Activated T-helper 17 cell treated with anti-CD3 and anti-CD28 coated beads, Interleukin-2, amount 50 U/mL, for 72 hours (primary cell): ENCODE measurements around the gene DNAJB8. TPM values are rescaled to one million over a fixed set of nuclear protein-coding genes. Genes with fewer than 3 reads are reported as not detected.

Source experiments
- ATAC-seq: fragments of 150-1000 bp; cut with Tn5 transposase; replicated peaks from 2 replicates; pipeline ENCODE4 v1.10.0; 2021; ENCODE audit warnings: mild to moderate bottlenecking, moderate library complexity
- H3K27ac Mint-ChIP-seq: one replicate; pipeline ENCODE4 v1.8.0; 2022; ENCODE audit warnings: mixed read lengths
- H3K27me3 Mint-ChIP-seq: one replicate; pipeline ENCODE4 v1.8.0; 2022; ENCODE audit warnings: mixed read lengths
- H3K36me3 Mint-ChIP-seq: one replicate; pipeline ENCODE4 v1.8.0; 2022; ENCODE audit warnings: low read depth, mild to moderate bottlenecking, mixed read lengths
- H3K4me1 Mint-ChIP-seq: one replicate; pipeline ENCODE4 v1.8.0; 2022; ENCODE audit warnings: mixed read lengths
- H3K4me3 Mint-ChIP-seq: one replicate; pipeline ENCODE4 v1.8.0; 2022; ENCODE audit warnings: mild to moderate bottlenecking, mixed read lengths
- H3K9me3 Mint-ChIP-seq: one replicate; pipeline ENCODE4 v1.8.0; 2022; ENCODE audit warnings: mixed read lengths
- total RNA-seq, 2 donors: library from RNA; stranded (reverse); gene quantifications; one replicate each; pipeline ENCODE4 v1.2.3, GENCODE V29; 2022

Gene DNAJB8
- total RNA-seq, 2 donors from 2014 or later: not detected

DNA sequence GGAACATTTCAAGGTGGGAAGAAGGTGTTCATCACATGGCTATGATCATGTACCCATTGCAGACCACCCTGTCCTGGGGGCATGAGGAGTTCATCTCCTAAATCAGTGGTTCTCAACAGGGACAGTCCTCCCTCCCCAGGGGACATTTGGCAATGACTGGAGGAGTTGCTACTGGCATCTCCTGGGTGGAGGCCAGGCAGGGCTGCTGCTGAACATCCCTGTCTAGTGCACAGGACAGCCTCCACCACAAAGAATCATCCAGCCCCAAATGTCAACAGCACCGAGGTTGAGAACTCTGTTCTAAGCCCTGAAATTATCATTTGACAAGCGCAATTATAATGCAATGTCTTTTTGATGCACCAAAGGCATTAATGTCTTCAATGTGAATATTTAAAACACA is 4.4 kb upstream of the DNAJB8 start:
- Mint-ChIP-seq H3K27ac (no peak overlapping the region), H3K36me3 (no peaks in the 10 kb centered on the region), H3K27me3 (peaks cover 24% of the 10 kb centered on the region), H3K4me3 (no peak overlapping the region), H3K4me1 (peaks cover 10% of the 10 kb centered on the region), H3K9me3 (no peaks in the 10 kb centered on the region)
- no peak for ATAC-seq

DNA sequence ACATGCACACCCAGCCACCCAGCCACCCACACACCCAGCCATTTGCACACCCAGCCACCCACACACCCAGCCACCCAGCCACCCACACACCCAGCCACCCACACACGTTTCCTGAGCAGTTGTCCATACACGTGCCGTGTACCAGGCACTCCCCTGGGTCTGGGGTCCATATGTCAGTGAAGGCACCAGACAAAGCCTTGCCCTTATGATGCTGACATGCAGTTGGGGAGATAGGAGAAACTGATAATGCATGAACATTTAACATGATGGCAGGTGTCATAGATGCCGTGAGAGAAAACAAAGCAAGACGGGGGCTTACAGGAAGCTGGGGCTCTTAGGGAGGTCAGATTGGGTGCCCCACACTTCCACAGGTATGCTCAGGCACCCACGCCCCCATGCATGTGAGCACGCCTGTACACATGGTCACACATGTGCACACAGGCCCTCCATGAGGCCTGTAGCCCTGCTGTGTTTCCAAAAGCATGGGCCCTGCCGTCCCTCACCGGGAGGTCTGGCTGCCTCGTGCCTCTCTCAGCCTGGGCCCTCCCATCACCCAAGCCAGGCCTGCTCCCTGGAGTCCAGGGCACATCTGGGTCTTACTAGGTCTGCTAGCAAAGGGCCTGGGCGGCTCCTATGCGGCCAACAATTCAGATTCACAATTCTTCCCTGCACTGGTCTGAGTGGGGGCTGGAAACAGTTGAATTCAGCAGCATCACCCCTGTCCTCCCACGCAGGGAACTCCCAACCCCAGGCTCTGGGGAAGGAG is 3.6 kb upstream of the DNAJB8 start:
- H3K36me3 Mint-ChIP-seq: no peaks in the 10 kb centered on the region
- peaks cover 30% of the 10 kb centered on the region for H3K27me3 Mint-ChIP-seq
- H3K9me3 Mint-ChIP-seq: no peaks in the 10 kb centered on the region
- no peak overlapping the region for H3K27ac Mint-ChIP-seq
- peaks cover 12% of the 10 kb centered on the region for H3K4me1 Mint-ChIP-seq
- H3K4me3 Mint-ChIP-seq: no peak overlapping the region
- no peak for ATAC-seq

DNA sequence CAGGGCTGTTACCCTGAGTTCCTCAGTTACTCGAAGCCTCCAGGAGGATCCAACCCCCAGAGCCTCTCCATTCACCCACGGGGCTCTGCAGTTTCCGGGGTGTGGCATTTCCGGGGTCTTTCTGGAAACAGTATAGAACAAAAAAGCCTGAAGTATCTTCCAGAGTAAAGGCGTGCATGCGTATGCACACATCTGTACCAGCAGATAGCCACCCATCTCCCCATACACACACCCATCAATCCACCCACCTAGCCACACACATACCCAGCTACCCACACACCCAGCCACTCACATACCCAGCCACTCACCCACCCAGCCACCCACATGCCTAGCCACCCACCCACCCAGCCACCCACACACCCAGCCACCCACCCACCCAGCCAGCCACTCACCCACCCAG is 2.9 kb upstream of the DNAJB8 start:
- Mint-ChIP-seq H3K27ac (no peak overlapping the region), H3K27me3 (peaks cover 38% of the 10 kb centered on the region), H3K9me3 (no peaks in the 10 kb centered on the region), H3K4me1 (peaks cover 14% of the 10 kb centered on the region), H3K36me3 (no peaks in the 10 kb centered on the region), H3K4me3 (no peak overlapping the region)
- ATAC-seq: no peak

DNA sequence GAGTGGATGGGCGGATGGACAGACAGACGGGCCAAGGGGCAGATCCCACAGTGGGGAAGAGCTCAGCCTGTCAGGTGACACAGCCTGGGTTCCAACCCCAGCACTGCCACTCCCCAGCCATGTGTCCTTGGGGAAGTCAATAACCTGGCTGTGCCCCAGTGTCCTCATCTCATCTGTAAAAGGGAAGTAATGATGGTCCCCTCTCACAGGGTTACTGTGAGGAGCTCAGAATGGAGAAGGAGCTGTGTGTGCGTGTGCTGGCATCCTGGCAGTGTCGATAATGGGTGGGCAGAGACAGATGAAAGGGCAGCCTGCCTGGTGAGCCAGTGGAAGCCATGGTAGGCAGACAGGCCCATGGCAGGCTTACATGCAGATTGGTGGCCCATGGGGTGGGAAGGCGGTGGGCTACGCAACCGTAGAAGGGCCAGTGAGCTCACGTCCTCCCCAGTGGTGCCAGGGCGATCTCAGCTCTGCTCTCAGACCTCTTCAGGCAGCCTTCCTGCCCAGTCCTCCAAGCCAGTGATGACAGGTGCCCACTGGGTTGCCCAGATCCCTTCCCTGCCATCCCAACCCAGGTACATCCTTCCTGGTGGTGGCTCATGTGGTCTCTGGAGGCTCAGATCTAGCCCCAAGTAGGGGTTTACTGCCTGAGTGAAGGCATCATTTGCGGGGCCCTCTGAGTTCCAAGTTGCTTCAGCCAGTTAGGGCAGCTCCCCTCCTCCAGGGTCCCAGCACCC is 2.3 kb upstream of the DNAJB8 start:
- H3K9me3 Mint-ChIP-seq: no peaks in the 10 kb centered on the region
- H3K36me3 Mint-ChIP-seq: no peaks in the 10 kb centered on the region
- no peak overlapping the region for H3K4me3 Mint-ChIP-seq
- peaks cover 14% of the 10 kb centered on the region for H3K4me1 Mint-ChIP-seq
- no peak overlapping the region for H3K27ac Mint-ChIP-seq
- ATAC-seq: no peak
- H3K27me3 Mint-ChIP-seq: peaks cover 41% of the 10 kb centered on the region

DNA sequence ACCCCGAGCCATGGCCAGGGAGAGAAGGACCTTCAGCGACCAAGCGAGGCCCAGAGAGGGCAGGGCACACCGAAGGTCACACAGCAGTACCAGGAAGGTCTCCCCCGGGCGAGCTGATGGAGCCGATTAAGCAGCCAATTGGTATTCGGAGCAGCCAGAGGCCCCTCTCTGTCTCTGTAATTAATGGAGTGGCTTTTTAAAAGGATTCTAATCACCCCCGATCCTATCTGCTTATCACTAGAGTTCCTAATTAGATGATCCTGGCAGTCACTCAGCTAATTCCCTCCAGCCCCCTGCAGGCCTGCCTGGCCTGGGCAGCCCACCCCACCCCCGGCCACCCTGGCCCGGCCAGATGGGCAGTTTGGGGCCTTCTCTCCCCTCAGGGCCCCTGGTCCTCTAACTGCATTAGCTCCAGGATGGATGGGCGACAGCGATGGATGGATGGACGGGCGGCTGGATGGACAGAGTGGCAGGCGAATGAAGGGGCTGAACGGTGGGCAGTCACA is 1.6 kb upstream of the DNAJB8 start:
- no peak overlapping the region for H3K27ac Mint-ChIP-seq

DNA sequence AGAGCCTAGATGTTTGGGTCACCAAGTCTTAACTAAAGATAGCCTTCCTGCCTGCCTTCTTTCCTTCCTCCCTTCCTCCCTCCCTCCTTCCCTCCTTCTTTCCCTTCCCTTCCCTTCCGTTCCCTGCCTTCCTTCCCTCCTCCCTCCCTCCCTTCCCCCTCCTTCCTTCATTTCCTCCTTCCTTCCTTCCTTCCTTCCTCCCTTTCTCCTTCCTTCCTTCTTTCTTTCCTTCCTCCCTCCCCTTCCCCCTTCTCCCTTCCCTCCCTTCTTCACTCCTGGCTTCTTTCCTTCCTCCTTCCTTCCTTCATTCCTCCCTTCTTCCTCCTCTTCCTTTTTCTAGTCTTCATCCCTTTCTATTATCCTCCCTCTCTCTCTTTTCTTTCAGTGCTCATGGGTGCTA is 2.0 kb downstream of the DNAJB8 start:
- Mint-ChIP-seq H3K36me3 (no peaks in the 10 kb centered on the region), H3K4me3 (no peak overlapping the region), H3K27ac (no peak overlapping the region), H3K9me3 (no peaks in the 10 kb centered on the region), H3K4me1 (peaks cover 14% of the 10 kb centered on the region), H3K27me3 (peaks cover 31% of the 10 kb centered on the region)
- no peak for ATAC-seq

More for the DNA sequence above, 1.6 kb upstream of the DNAJB8 start:
- peaks cover 41% of the 10 kb centered on the region for H3K27me3 Mint-ChIP-seq
- H3K4me3 Mint-ChIP-seq: no peak overlapping the region
- no peaks in the 10 kb centered on the region for H3K9me3 Mint-ChIP-seq
- no peak for ATAC-seq
- peaks cover 14% of the 10 kb centered on the region for H3K4me1 Mint-ChIP-seq
- no peaks in the 10 kb centered on the region for H3K36me3 Mint-ChIP-seq

DNA sequence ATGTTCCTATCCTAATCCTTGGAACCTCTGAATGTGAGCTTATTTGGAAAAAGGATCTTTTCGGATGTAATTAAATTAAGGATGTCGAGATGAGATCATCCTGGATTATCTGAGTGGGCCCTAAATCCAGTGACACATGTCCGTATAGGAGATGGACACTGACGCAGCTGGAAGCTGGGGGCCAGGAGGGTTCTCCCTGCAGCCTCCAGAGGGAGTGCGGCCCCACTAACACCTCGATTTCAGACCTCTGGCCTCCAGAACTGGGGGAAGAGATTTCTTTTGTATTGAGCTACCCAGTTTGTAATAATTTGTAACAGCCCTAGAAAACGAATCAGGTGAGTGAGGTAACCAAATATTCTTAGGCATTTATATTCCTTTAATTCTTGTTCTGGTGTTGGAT is 2.5 kb downstream of the DNAJB8 start:
- H3K27ac Mint-ChIP-seq: no peak overlapping the region
- no peaks in the 10 kb centered on the region for H3K9me3 Mint-ChIP-seq
- H3K27me3 Mint-ChIP-seq: peaks cover 31% of the 10 kb centered on the region
- ATAC-seq: no peak
- H3K4me3 Mint-ChIP-seq: no peak overlapping the region
- no peaks in the 10 kb centered on the region for H3K36me3 Mint-ChIP-seq
- peaks cover 14% of the 10 kb centered on the region for H3K4me1 Mint-ChIP-seq

DNA sequence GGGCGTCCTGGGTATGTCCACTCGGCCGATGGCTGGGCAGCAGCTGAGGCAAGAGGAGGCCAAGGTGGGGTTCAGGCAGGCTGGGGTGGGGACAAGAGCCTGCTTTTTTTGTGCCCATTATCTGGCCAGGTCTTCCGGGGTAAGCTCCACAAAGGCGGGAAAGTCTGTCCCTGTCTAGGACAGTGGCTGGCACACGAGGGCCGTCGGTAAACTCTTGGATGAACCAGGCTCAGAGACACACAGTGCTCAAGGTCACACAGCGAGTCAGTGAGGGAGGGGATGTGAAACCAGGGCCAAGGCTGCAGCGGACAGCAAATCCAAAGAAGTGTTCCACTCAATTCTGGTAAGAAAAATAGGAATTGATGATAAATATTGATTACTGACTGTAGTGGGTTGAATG is 2.9 kb downstream of the DNAJB8 start:
- Mint-ChIP-seq H3K4me3 (no peak overlapping the region), H3K9me3 (no peaks in the 10 kb centered on the region), H3K27ac (no peak overlapping the region), H3K4me1 (peaks cover 14% of the 10 kb centered on the region), H3K36me3 (no peaks in the 10 kb centered on the region), H3K27me3 (peaks cover 31% of the 10 kb centered on the region)
- ATAC-seq: no peak

DNA sequence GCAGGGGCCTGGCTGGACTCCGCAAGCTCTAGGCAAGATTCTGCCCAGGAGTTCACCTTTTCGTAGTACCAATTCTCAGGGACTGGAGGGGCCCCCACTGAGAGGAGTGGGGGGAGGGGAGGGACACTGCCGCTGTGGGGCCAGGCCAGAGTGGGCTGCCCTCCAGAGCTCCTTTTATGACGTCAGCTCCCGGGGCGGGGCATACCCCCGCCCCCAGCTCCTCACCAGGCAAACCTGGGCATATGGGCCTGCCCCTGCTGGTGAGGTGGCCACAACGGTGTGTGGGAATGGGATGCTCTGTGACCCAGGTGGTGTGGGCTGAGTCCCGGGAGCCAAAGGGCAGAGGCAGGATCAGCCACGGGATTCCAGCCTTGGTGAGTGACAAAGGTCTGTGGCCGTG is 3.3 kb downstream of the DNAJB8 start:
- H3K4me3 Mint-ChIP-seq: no peak overlapping the region
- no peak overlapping the region for H3K27ac Mint-ChIP-seq
- H3K27me3 Mint-ChIP-seq: peaks cover 31% of the 10 kb centered on the region
- peaks cover 14% of the 10 kb centered on the region for H3K4me1 Mint-ChIP-seq
- ATAC-seq: no peak
- H3K9me3 Mint-ChIP-seq: no peaks in the 10 kb centered on the region
- no peaks in the 10 kb centered on the region for H3K36me3 Mint-ChIP-seq

DNA sequence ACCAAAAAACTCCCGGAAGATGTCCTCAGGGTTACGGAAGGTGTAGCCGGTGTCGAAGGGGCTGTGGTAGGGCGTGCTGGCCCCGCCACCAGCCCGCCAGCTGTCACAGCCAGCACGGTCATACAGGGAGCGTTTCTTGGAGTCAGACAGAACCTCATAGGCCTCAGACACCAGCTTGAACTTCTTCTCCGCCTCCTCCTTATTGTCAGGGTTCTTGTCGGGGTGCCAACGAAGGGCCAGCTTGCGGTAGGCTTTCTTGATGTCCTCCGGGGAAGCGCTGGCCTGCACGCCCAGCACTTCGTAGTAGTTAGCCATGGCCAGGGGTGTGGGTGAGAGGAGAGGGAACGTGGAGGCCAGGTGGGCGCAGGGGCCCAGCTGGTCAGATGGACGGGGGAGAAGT is 3.8 kb downstream of the DNAJB8 start:
- Mint-ChIP-seq H3K27me3 (peaks cover 31% of the 10 kb centered on the region), H3K4me1 (peaks cover 14% of the 10 kb centered on the region), H3K27ac (no peak overlapping the region), H3K36me3 (no peaks in the 10 kb centered on the region), H3K4me3 (no peak overlapping the region), H3K9me3 (no peaks in the 10 kb centered on the region)
- no peak for ATAC-seq

DNA sequence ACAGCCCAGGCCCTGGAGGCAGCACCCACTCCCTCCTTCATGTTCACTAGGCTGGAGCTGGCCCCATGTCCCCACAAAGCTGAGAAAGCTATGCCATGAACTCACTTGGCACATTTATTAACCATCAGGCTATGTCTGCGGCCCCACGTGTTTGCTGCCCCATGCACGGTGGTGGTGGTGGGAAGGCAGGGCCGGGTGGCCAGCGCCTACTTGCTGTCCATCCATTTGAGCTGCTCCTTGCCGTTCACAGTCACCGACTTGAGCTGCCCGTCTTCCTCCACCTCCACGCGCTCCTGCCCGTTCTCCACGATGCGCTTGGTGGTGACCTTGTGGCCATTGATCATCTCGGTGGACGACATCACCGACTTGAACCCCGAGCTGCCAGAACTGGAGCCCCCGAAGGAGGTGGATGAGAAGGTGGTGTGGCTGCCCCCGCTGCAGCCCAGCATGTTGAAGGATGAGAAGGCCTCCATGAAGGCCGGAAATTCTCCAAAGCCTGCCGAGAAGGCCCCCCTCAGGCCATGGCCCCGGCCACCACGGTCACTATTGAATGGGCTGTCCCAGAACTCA is 4.3 kb downstream of the DNAJB8 start:
- peaks cover 12% of the 10 kb centered on the region for H3K4me1 Mint-ChIP-seq
- H3K27me3 Mint-ChIP-seq: peaks cover 35% of the 10 kb centered on the region
- no peak overlapping the region for H3K4me3 Mint-ChIP-seq
- H3K36me3 Mint-ChIP-seq: no peaks in the 10 kb centered on the region
- no peaks in the 10 kb centered on the region for H3K9me3 Mint-ChIP-seq
- no peak for ATAC-seq
- no peak overlapping the region for H3K27ac Mint-ChIP-seq

DNA sequence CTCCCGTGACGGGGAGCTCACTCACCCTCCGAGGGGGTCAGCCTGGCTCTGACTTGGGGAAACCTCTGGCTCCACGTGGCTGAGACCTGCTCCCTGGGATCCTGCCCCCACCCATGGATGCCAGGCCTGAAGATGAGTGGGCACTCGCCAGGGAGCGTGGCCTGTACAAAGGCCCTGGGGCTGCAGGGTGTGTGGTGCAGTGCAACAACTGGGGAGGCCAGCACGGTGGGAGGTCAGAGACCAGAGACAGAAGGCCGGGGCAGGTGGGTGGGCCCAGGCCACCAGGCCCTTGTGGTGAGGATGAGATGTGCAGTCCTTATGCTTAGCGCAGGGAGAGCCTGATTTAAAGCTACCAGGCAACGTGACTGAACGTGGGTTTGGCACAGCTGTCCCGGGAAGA is 5.0 kb downstream of the DNAJB8 start:
- peaks cover 28% of the 10 kb centered on the region for H3K27me3 Mint-ChIP-seq
- H3K36me3 Mint-ChIP-seq: no peaks in the 10 kb centered on the region
- H3K27ac Mint-ChIP-seq: no peak overlapping the region
- ATAC-seq: no peak
- no peak overlapping the region for H3K4me3 Mint-ChIP-seq
- H3K4me1 Mint-ChIP-seq: peaks cover 5% of the 10 kb centered on the region
- no peaks in the 10 kb centered on the region for H3K9me3 Mint-ChIP-seq

DNA sequence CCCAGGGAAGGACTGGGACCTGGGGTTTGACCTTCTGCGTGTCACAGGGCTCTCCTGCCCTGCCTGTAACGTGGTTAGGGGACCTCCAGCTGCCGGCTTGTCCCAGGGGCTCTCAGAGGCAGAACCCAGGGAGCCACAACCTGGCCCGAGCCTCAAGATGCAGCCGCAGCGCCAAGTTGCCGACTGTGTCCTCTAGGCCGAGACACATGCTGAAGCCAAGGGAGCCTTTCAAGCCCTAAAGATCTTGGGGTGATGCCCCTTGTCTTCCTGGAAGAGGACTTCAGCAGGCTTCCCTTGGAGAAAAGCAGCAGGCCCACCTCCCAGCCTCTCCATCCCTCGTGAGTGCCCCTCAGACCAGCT is 7.2 kb downstream of the DNAJB8 start:
- Mint-ChIP-seq H3K4me1 (no peaks in the 10 kb centered on the region), H3K4me3 (no peak overlapping the region), H3K36me3 (no peaks in the 10 kb centered on the region), H3K27me3 (peaks cover 22% of the 10 kb centered on the region), H3K9me3 (no peaks in the 10 kb centered on the region), H3K27ac (no peak overlapping the region)
- ATAC-seq: no peak

DNA sequence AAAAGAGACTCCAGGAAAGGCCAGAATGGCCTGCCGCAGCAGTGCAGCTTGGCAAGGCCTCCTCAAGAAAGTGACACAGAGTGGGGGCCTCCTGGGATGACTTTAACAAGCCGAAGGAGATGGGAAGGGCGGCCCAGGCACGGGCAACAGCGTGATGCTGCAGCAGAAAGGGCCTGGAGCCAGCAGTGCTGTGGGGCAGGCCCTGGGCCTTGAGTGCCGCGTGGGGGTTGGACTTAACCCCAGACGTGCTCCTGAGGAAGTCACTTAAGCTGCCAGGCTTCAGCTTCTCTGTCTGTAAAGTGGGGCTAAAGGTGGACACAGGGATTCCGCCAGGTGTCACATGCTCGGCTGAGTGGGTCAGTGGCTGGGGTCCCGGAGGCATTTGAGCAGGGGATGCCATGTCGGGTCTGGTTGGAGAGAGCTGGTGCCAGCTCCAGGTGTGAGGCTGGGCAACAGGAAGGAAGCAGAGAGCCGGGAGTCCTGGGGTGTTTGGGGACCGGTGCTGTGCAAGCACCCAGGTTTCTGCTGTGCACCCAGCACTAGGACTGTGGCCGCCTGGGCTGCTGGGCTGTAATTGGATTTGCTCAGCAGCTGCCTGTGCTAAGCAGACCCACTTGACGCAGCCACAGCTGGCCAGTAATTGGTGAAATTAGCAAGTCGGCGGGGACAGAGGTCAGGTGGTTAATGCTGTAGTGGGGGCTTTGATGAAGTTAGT is 7.8 kb downstream of the DNAJB8 start:
- H3K36me3 Mint-ChIP-seq: no peaks in the 10 kb centered on the region
- H3K27ac Mint-ChIP-seq: no peak overlapping the region
- no peak overlapping the region for H3K4me3 Mint-ChIP-seq
- H3K4me1 Mint-ChIP-seq: no peaks in the 10 kb centered on the region
- ATAC-seq: no peak
- peaks cover 22% of the 10 kb centered on the region for H3K27me3 Mint-ChIP-seq
- no peaks in the 10 kb centered on the region for H3K9me3 Mint-ChIP-seq
